ENCODE results near the gene UBE2V1. TPM values are rescaled to one million over a fixed set of nuclear protein-coding genes. Genes with fewer than 3 reads are reported as not detected.
A peak's percentile ranks its signal among the peaks of the same experiment; 100 is the strongest.

Gene UBE2V1
- total and polyA plus RNA-seq, 2 of the 13 experiments (the other 11 are each of a cell fraction or from before 2014, with no cell fraction given) = 81.3 to 132 TPM

- TF ChIP-seq KDM4B (CRISPR knock-in tag; IDR thresholded peaks at IDR 0.05) = no peak
- TF ChIP-seq FOXK2 (IDR thresholded peaks at IDR 0.05) = no peak
- peak; percentile 85; the same call in 1 of the 2 replicates for TF ChIP-seq SNAPC2 (CRISPR knock-in tag; IDR thresholded peaks at IDR 0.05)
- peak; percentile 8; the same call in 1 of the 2 replicates for TF ChIP-seq ZNF12 (CRISPR knock-in tag; IDR thresholded peaks at IDR 0.05)
- peak; percentile 87; the same call in 1 of the 2 replicates for TF ChIP-seq CHCHD3 (CRISPR knock-in tag; IDR thresholded peaks at IDR 0.05)
- TF ChIP-seq ZNF232 (CRISPR knock-in tag; IDR thresholded peaks at IDR 0.05; ENCODE audit: borderline replicate concordance) = no peak; the same call in 1 of the 2 replicates
- peak; percentile 27; the same call in 1 of the 2 replicates for TF ChIP-seq NFYC (CRISPR knock-in tag; IDR thresholded peaks at IDR 0.05)
- TF ChIP-seq EHMT2 (IDR thresholded peaks at IDR 0.05; ENCODE audit: borderline replicate concordance, low read depth, low read length) = no peak
- TF ChIP-seq SOX6 (IDR thresholded peaks at IDR 0.05) = no peak
- no peak; the same call in 1 of the 2 replicates for TF ChIP-seq SOX6 (CRISPR knock-in tag; IDR thresholded peaks at IDR 0.05)
- no peak for TF ChIP-seq ZNF7 (CRISPR knock-in tag; IDR thresholded peaks at IDR 0.05)
- TF ChIP-seq GTF2F1 (IDR thresholded peaks at IDR 0.05; ENCODE audit: low read length) = no peak
- TF ChIP-seq TBX2 (CRISPR knock-in tag; IDR thresholded peaks at IDR 0.05; ENCODE audit: borderline replicate concordance) = peak; percentile 59
- no peak for TF ChIP-seq TRAFD1 (CRISPR knock-in tag; IDR thresholded peaks at IDR 0.05; ENCODE audit: borderline replicate concordance)
- no peak for TF ChIP-seq PAF1 (CRISPR knock-in tag; IDR thresholded peaks at IDR 0.05)
- 0 out of 2 replicates have a peak, but pooled peaks have one; percentile 64 for TF ChIP-seq ZNF737 (CRISPR knock-in tag; IDR thresholded peaks at IDR 0.05; ENCODE audit: borderline replicate concordance)
- peak; percentile 93; the same call in 1 of the 2 replicates for TF ChIP-seq KLF12 (CRISPR knock-in tag; IDR thresholded peaks at IDR 0.05; ENCODE audit: borderline replicate concordance)
- TF ChIP-seq ZNF276 (CRISPR knock-in tag; IDR thresholded peaks at IDR 0.05; ENCODE audit: low read depth) = peak; percentile 88
- TF ChIP-seq SALL1 (CRISPR knock-in tag; IDR thresholded peaks at IDR 0.05) = peak; percentile 91
- no peak for TF ChIP-seq ZNF720 (CRISPR knock-in tag; IDR thresholded peaks at IDR 0.05)
- TF ChIP-seq THAP7 (CRISPR knock-in tag; IDR thresholded peaks at IDR 0.05) = peak; percentile 74; the same call in 1 of the 2 replicates
- TF ChIP-seq PRDM15 (CRISPR knock-in tag; IDR thresholded peaks at IDR 0.05) = 0 out of 2 replicates have a peak, but pooled peaks have one; percentile 6
These were observed at the start of gene UBE2V1 (continued) for GRCh38 chr20:50112512-50113419.
